Hepatocyte (in vitro differentiated cells): ENCODE results near the gene MOGAT1.

Experiments
- CTCF ChIP-seq: fragments of 200-600 bp; sonication (generic); IDR thresholded peaks from 2 replicates; pipeline ENCODE4 v1.5.1; 2016; ENCODE audit warnings: antibody characterized with exemption, mild to moderate bottlenecking; ENCODE audit not compliant: poor library complexity
- EZH2 ChIP-seq: fragments of 200-600 bp; sonication (generic); IDR thresholded peaks from 2 replicates; pipeline ENCODE4 v1.6.1; 2016; ENCODE audit warnings: antibody characterized with exemption, mild to moderate bottlenecking, borderline replicate concordance
- EZH2phosphoT487 ChIP-seq: fragments of 200-600 bp; sonication (generic); IDR thresholded peaks from one replicate; pipeline ENCODE4 v1.6.1; 2018; ENCODE audit warnings: antibody characterized with exemption, mild to moderate bottlenecking, low read depth, moderate library complexity; ENCODE audit not compliant: unreplicated experiment, severe bottlenecking

- TF ChIP-seq CTCF = no peak
- no peak for TF ChIP-seq EZH2
- no peak for TF ChIP-seq EZH2phosphoT487
Measured at GRCh38 chr2:222622910-222623309, 48.5 kb upstream of the MOGAT1 start.
